H1 (cell line): ENCODE measurements around the gene MRPS31. TPM values are rescaled to one million over a fixed set of nuclear protein-coding genes. Genes with fewer than 3 reads are reported as not detected.

Source experiments
- RNF2 ChIP-seq: fragments of 200-900, 300-1000 bp; sonication (generic); IDR thresholded peaks from 2 replicates; pipeline ENCODE4 v1.7.1; 2016; ENCODE audit warnings: borderline replicate concordance, low read depth, mild to moderate bottlenecking, antibody characterized with exemption, low read length; ENCODE audit not compliant: poor library complexity, severe bottlenecking; ENCODE audit errors: missing control alignments
- SUZ12 ChIP-seq: fragments of 200-600 bp; sonication (generic); IDR thresholded peaks from 2 replicates; pipeline ENCODE4 v1.6.1; 2012; ENCODE audit warnings: mild to moderate bottlenecking, inconsistent platforms, low read length, moderate library complexity, mixed read lengths
- ZNF274 ChIP-seq: IDR thresholded peaks from 2 replicates; pipeline ENCODE4 v1.7.0; 2012; ENCODE audit warnings: low read length, borderline replicate concordance; ENCODE audit errors: extremely low read depth
- polyA plus RNA-seq, 7 experiments: library from polyadenylated mRNA; depleted of rRNA in 3 of 7; stranded (reverse) in 5 of 7; unstranded in 2 of 7; fragments of >200 nt in 5 of 7; fragments of 200-250 nt in 2 of 7; gene quantifications; 1 replicate in 5 of 7; 2 replicates in 1 of 7; 4 replicates in 1 of 7; pipeline versions ENCODE4 v1.2.1 to v1.2.3, GENCODE V29; 2011 to 2013; ENCODE audit warnings: missing spikeins in 2 of 7, mixed read lengths in 2 of 7
- total RNA-seq: library from RNA; stranded (reverse); fragmentation: NEBNext Ultra II Directional; extraction: Animal tissue kit (Norgen Biotek cat#: 25700); gene quantifications from 2 replicates; pipeline ENCODE4 v1.2.1, GENCODE V29; 2021

MRPS31 gene
- total and polyA plus RNA-seq, 2 of the 8 experiments (the other 6 are each of a cell fraction or from before 2014, with no cell fraction given), result 13.6 to 33.3 TPM

- TF ChIP-seq RNF2 (no peak), ZNF274 (no peak), SUZ12 (no peak)
Observed at GRCh38 chr13:40764587-40765403, 6.2 kb downstream of the MRPS31 start (continued).
